Psoas muscle (tissue), 8 donors: ENCODE results near the gene CEP85. TPM values are rescaled to one million over a fixed set of nuclear protein-coding genes. Genes with fewer than 3 reads are reported as not detected.
A peak's percentile ranks its signal among the peaks of the same experiment; 100 is the strongest.

Source experiments
- ATAC-seq, 4 donors: fragments of 200-7000 bp; cut with Tn5 transposase; one replicate each; pipeline ENCODE4 v1.9.1; 2020; ENCODE audit warnings: moderate library complexity in 3 of 4, mild to moderate bottlenecking in 2 of 4
- DNase-seq, 2 donors: peaks; one replicate each; pipeline ENCODE4 v3.0.0-alpha.2; 2020
- H3K27ac ChIP-seq: fragments of 200-600 bp; one replicate; pipeline ENCODE4 v1.8.0; 2022
- H3K27me3 ChIP-seq, 3 donors: fragments of 200-600 bp in 1 of 3; one replicate each; pipeline versions ENCODE4 v1.6.1 to v1.8.0; 2013 to 2022; ENCODE audit warnings: low read length in 2 of 3, mild to moderate bottlenecking in 2 of 3, moderate library complexity in 1 of 3; ENCODE audit not compliant: insufficient read depth in 3 of 3
- H3K36me3 ChIP-seq, 2 donors: fragments of 200-600 bp in 1 of 2; one replicate each; pipeline versions ENCODE4 v1.6.1 to v1.8.0; 2013 to 2022; ENCODE audit warnings: low read depth in 1 of 2, mild to moderate bottlenecking in 1 of 2, moderate library complexity in 1 of 2; ENCODE audit not compliant: insufficient read depth in 1 of 2
- H3K4me1 ChIP-seq: fragments of 200-600 bp; one replicate; pipeline ENCODE4 v1.8.0; 2022
- H3K4me3 ChIP-seq: fragments of 200-600 bp; one replicate; pipeline ENCODE4 v1.8.0; 2022; ENCODE audit warnings: mild to moderate bottlenecking
- H3K9me3 ChIP-seq: fragments of 200-600 bp; one replicate; pipeline ENCODE4 v1.8.0; 2022
- WGBS, 3 donors: extraction: QIAGEN DNeasy Blood & Tissue Kit; methylation state at CpG; one replicate each; pipeline versions ENCODE4 v1.1.6 to v1.1.7; 2013; 5-methylcytosine and 5-hydroxymethylcytosine counted together
- intact Hi-C, 2 donors: fragments of 100-400 bp; cut with DNase I; formaldehyde crosslinking; loops; one replicate each; pipeline versions ENCODE4 v1.11.0 to v1.14.2; 2022
- polyA plus RNA-seq, 3 donors: library from polyadenylated mRNA; stranded (reverse); fragments of 200-250 nt; gene quantifications; one replicate each; pipeline ENCODE4 v1.2.3, GENCODE V29; 2013
- total RNA-seq, 4 donors: library from RNA; stranded (reverse); fragmentation: NEBNext Ultra II Directional in 2 of 4; extraction: Animal tissue kit (Norgen Biotek cat#: 25700) in 2 of 4; gene quantifications; one replicate each; pipeline versions ENCODE4 v1.2.1 to v1.2.4, GENCODE V29; 2021 to 2023
- TF ChIP-seq, protein P1 (sequence below): fragments of 200-600 bp; IDR thresholded peaks from one replicate; pipeline ENCODE4 v1.8.0; 2022; ENCODE audit warnings: antibody characterized with exemption
- donor health status: healthy with polysubstance abuse.
- donor health status: DM: no; HTN: no; CAD: no; lungs with moderate emphysema.
- donor health status: Bipolar disorder and iron deficiency.
- donor health status: healthy.
- donor health status: DM: yes; HTN: yes; CAD: no.
- donor health status: DM: no; HTN: no; CAD: no.
- donor health status: DM: no; HTN: no; CAD: no.
- donor health status: DM: yes; HTN: yes; CAD: no.

Gene CEP85
- total and polyA plus RNA-seq, 7 donors: 14.8 to 52.5 (median 24.2) TPM

DNA sequence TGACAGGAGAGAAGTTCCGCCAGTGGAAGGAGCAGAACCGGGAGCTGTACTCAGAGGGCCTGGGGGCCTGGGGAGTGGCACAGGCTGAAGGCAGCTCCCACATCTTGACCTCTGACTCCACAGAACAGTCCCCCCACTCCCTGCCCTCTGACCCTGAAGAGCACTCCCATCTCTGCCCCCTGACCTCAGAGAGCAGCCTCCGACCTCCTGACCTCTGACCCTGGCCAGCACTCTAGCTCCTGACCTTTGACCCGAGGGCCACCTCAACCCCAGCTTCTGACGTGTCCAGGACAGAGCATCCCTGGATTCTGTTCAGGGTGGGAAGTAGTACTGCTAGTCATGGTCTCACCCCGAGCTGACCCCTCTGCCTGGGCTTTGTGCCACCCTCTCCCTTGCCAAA lies 44.7 kb upstream of the CEP85 start:
- H3K4me3 ChIP-seq: no peak overlapping the region

GRCh38 chr1:26189751-26190275 lies 44.2 kb upstream of the CEP85 start:
- intact Hi-C loops: no loop called here
- WGBS, 3 donors: 67 to 75% (median 72%) methylated on average over 7 of the region's 7 CpGs
- TF ChIP-seq, protein P1, sequence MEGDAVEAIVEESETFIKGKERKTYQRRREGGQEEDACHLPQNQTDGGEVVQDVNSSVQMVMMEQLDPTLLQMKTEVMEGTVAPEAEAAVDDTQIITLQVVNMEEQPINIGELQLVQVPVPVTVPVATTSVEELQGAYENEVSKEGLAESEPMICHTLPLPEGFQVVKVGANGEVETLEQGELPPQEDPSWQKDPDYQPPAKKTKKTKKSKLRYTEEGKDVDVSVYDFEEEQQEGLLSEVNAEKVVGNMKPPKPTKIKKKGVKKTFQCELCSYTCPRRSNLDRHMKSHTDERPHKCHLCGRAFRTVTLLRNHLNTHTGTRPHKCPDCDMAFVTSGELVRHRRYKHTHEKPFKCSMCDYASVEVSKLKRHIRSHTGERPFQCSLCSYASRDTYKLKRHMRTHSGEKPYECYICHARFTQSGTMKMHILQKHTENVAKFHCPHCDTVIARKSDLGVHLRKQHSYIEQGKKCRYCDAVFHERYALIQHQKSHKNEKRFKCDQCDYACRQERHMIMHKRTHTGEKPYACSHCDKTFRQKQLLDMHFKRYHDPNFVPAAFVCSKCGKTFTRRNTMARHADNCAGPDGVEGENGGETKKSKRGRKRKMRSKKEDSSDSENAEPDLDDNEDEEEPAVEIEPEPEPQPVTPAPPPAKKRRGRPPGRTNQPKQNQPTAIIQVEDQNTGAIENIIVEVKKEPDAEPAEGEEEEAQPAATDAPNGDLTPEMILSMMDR: no peak

More for the DNA sequence above, 44.7 kb upstream of the CEP85 start:
- peak in 1 of 4 donors; percentile 17 for ATAC-seq
- DNase-seq: no peak
- Histone ChIP-seq H3K9me3 (no peaks in the 10 kb centered on the region), H3K4me1 (no peaks in the 10 kb centered on the region), H3K27ac (no peak overlapping the region), H3K27me3 (no peaks in the 10 kb centered on the region), H3K36me3 (peaks cover 0 to 56% of the 10 kb centered on the region in 2 donors)
- intact Hi-C loops: no loop called here
- TF ChIP-seq, protein P1: no peak
- 61 to 77% (median 65%) methylated on average over 6 of the region's 6 CpGs for WGBS, 3 donors

GRCh38 chr1:26190373-26190987 lies 43.5 kb upstream of the CEP85 start, which contains the start of gene CATSPER4:
CATSPER4 (plus strand) TSS chr1:26190602; CDS start chr1:26190628, 26 bp downstream.
- Histone ChIP-seq H3K4me3 (no peak within 1 kb of the TSS), H3K9me3 (no peaks in the 10 kb centered on the region), H3K4me1 (no peaks in the 10 kb centered on the region), H3K27ac (no peak within 1 kb of the TSS), H3K27me3 (no peaks in the 10 kb centered on the region), H3K36me3 (peaks cover 0 to 44% of the 10 kb centered on the region in 2 donors)
- DNase-seq (no peak), ATAC-seq (peak; percentile 32 to 68 (median 48))
- intact Hi-C loops: no loop called here
- WGBS, 3 donors: 45 to 52% (median 46%) methylated on average over 11 to 16 of the region's 16 CpGs
- TF ChIP-seq, protein P1: peak; percentile 25

More at GRCh38 chr1:26189751-26190275, 44.2 kb upstream of the CEP85 start:
- Histone ChIP-seq H3K4me1 (no peaks in the 10 kb centered on the region), H3K27ac (no peak overlapping the region), H3K36me3 (peaks cover 0 to 51% of the 10 kb centered on the region in 2 donors), H3K4me3 (no peak overlapping the region), H3K27me3 (no peaks in the 10 kb centered on the region), H3K9me3 (no peaks in the 10 kb centered on the region)
- peak in 3 of 4 donors; percentile 17 to 45 (median 26) for ATAC-seq
- no peak for DNase-seq

GRCh38 chr1:26191739-26192138 lies 42.3 kb upstream of the CEP85 start:
- Histone ChIP-seq H3K4me1 (no peaks in the 10 kb centered on the region), H3K4me3 (no peak overlapping the region), H3K27ac (no peak overlapping the region), H3K9me3 (no peaks in the 10 kb centered on the region), H3K27me3 (no peaks in the 10 kb centered on the region), H3K36me3 (peaks cover 0 to 32% of the 10 kb centered on the region in 2 donors)
- WGBS, 3 donors: 44 to 53% (median 46%) methylated on average over 3 of the region's 3 CpGs
- TF ChIP-seq, protein P1: no peak
- intact Hi-C loops: no loop called here
- DNase-seq (no peak), ATAC-seq (no peak)
